NCI-H446 treated with DMSO at 0.1 percent for 48 hours (cell line): ENCODE results near the gene PPP6R2.

Source experiments
- DNase-seq: peaks from one replicate; lab custom pipeline; 2025; lab: John Stamatoyannopoulos, UW

Gene PPP6R2

DNA sequence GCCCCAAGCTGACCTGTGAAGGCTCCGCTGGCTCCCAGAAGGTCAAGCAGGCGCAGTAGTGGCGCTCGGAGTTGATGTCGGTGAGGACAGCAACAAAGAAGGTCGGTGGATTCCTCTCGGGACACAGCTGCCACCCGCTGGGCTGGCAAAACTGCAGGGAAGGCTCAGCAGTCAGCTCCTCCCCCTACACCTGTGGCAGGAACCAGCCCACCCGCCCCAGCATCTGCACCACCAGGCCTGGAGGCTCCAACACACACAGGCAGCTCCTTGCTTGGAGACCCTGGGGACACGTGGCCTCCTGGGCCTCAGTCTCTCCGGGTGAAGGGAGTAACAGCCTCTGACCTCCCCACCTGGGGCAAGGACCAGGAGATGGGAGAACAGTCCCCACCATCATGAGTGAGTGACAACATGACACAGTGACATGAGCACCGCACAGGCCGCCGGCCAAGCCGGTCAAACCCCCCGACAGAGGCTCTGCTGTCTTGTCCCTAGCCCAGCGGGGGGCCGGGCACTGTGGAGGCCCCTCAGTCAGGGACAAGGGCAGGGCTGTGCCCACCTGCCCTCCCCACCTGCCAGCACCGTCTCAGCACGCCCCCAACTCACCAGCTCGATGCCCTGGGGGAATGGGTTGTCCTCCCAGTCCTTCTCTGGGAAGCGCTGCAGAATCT, 124.8 kb downstream of the PPP6R2 start:
- DNase-seq: no peak

DNA sequence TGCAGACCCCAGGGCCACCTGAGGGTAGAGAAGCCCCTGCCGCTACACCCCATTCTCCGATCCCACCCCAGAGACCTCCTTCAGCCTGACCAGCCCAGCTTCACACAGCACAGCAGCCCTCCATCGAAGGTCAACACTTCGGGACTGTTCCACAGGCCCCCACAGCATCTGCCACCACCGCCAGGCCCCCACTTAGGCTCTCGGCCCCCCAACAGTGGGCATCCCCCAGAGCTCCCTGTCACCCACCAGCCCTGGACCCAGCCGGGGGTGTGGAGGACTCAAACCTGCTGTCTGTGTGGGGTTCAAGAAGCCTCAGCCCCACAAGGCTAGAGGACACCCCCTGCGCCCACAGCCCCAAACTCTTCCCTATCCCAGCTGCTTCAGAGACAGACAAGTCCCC, 125.5 kb downstream of the PPP6R2 start:
- no peak for DNase-seq

DNA sequence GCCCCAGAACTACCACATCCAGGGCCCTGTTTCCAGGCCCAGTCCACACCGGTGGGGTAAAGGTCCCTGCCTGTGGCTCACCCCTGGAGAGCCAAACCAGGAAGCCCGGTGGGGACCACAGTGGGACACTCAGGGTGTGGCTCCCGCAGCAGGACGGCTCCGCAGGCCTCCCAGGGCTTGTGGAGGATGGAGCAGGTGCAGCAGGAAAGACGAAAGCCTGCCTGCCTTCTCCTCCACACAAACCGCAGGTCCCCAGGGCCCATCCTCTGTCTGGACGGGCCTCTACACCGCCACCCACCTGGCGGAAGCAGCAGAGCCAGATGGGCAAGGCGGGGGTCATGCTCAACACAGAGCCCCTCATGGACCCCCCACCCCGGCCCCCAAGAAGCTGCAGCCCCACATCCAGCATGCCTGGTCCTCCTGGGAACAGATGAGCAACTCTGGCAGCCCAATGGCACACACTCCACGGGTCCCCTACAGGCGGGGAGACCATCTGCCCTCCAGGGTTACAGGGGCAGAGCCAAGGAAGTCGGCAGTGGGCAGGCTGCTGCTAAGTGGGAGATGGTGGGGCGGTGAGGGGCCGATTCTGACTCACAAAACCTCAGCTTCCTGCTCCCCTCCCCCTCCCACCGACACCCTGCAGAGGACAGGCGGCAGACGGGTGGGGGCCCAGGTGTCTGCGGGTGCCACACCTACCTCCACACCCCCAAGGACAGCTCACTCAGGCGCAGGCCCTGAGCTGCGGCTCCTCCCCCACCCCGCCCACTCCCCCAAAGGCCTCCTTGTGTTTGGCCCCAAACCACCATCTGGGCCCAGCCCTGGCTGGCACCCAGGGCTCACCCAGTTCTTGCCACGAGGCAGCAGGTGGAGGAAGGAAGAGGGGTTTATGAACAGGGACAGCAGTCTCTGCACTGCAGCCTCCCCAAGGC, 126.5 kb downstream of the PPP6R2 start:
- no peak for DNase-seq

DNA sequence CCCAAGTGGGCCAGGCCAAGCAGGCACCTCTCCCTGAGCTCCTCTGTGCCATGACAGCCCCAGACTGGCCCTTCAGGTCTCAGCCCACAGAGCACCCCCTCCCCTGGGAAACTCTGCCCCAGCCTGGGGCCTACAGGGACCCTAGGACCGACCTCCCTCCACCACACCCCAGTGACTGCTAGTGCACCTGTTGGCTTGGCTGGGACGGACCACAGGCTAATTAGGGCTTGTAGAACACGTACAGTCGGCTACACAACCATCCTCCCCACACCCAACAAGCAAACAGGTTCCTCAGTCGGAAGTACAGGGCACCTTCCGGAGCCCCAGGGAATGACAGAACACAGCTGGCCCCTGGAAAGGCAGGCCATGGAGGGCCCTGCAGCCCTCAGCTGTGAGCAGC, 127.4 kb downstream of the PPP6R2 start:
- no peak for DNase-seq

DNA sequence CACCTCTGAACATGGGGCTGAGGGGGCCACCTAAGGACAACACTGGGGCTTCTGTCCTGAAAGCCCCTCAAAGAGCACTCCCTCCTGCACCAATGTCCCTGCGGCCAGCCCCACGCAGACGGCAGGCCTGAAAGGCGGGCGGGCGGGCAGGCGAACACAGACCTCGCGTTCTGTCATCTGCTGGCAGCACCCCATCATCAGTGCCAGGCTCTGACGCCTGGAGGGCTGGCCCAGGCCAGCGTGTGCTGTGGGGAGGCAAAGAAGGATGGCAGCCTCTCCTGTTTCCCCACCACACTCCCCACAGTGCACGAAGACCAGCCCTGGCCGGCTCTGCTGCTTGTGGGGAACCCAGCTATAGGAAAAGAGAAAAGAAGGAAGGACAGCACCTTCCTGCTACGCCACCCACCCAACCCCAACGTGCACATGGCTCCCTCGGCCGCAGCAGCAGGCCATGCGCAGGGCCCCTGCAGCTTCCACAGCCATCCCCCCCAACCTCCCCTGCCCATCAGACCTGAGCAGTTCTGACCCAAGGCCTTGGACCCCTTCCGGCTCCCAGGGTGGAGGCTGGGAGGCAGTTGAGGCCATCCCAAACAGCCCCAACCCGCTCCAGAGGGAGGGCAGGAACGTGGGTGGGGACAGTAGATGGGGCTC, 128.2 kb downstream of the PPP6R2 start:
- DNase-seq: no peak

DNA sequence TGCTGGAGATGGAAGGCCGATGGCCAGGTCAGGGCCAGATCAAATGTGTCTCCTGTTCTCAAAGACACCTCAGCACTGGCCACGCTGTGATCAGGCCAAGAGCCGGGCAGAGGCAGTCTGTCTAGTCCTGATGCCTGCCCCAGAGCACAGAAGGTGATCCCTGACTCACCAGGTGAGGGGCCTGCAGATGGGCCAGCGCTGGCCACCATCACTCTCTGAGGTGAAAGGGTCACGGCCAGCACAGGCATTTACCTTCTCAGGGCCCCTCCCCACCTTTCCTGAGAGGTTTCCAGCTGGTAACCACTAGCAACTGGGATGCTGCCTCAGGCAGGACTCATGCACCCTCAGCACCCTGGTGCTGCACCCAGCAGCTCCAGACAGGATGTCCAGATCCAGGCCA, 128.8 kb downstream of the PPP6R2 start:
- no peak for DNase-seq

DNA sequence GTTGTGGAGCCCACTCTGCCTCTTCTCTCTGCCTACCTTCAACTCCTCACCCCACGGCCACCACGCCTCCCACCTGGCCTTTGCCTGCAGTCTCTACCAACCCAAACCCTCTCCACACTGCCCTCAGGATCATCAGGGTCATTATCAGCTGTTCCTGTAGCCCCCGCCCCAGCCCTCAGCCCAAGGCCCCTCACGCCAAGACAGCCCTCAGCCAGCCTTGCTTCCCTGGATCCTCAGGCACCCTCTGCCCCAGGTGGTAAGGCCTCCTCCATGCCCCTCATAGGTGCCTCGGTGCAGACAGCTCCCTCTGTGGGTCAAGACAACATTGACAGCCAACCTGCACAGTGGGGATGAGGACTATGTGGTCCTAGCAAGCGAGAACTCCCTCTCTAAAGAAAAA, 130.0 kb downstream of the PPP6R2 start:
- no peak for DNase-seq

DNA sequence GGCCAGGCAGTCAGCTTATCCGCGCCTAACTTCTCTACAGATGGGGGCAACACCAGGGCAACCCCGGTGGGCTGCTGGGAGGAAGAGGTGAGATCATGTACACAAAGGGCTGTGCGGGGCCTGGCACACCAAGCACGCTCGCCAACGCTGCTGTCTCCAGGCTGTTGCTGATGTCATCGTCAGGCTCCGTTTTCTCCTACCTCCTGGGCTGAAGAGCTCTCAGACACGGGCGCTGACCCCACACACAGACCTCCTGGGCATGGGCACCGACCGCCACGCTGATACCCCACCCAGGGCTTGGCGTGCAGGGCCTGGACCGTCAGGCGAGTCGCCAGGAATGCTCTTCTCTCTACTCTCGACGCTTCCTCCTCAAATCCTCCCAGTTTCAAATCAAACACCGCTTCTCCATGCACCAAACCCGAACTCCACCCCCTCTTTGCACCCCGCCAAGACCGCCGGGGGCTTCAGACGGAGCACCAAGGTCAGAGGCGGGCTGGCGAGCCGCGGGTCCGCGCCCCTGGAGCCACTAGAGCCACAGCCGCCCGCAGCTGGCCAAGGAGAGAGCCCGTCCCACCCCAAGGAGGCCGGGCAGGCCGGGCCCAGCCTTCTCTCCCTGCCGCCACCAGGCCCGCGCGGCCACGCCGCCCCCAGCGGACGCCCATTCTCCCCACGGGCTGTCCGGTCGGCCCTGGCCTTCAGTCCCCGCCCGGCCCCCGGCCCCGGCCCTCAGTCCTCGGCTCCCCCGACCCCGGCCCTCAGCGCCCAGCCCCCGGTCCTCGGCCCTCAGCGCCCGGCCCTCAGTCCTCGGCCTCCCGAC, 130.9 kb downstream of the PPP6R2 start:
- no peak for DNase-seq

DNA sequence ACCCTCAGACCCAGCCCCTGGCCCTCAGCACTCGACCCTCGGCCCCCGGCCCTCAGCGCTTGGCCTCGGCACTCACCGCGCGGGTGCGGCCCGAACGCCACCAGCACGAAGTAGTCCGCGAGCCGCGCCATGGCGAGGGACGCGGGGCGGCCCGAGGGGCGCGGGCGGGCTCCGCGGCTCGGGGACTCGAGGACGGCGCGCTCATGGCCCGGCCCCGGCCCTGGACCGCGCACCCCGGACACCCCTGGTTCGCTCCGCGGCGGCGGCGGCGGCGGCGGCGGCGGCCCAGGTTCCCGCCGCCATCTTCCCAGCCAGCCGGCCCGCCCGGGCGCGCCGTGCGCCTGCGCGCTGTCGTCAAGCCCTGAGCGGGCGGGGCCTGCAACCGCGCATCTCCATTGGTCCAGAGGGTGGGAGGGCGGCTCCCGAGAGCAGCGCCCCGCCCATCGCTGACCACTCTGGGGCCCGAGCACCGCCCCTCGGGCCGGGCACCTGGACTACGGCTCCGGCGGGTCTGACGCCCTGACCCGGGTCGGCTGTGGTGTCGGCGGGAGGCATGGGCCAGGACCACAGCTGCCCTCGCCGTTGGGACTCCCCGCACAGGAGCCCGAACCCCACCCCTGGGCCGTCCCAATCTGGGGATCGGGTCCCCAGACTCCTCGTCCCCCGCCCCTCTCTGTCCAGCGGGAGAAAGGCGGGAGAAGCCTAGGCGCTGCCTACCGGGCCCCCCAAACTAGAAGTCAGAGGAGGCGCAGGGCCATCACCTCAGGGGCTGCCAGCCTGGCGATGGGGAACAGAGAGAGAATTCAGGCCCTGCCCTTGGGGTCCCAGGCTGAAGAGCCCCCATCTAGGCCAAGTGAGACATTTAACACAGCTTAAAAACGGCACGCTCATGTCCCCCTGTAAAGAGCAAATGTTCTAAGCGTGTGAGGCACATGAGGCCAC, 131.9 kb downstream of the PPP6R2 start, which contains the start of gene SBF1:
Gene SBF1 (minus strand): TSS at position 326 of the 942 bp plus-strand sequence. CDS start 195 bp downstream, at position 131.
- peak; percentile 55 for DNase-seq

DNA sequence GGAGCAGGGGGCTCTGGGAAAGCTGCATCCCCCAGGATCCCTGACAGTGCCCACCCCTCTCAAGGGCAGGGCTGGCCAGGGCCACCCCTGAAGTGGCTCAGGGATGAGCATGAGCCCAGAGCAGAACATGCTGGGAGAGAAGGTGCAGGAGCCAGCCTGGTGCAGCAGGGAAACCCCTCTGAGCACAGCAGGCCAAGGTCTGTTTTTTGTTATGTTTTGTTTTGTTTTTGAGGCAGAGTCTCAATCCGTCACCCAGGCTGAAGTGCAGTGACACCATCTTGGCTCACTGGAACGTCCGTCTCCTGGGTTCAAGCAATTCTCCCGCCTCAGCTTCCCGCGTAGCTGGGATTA, 132.5 kb downstream of the PPP6R2 start:
- DNase-seq: no peak

DNA sequence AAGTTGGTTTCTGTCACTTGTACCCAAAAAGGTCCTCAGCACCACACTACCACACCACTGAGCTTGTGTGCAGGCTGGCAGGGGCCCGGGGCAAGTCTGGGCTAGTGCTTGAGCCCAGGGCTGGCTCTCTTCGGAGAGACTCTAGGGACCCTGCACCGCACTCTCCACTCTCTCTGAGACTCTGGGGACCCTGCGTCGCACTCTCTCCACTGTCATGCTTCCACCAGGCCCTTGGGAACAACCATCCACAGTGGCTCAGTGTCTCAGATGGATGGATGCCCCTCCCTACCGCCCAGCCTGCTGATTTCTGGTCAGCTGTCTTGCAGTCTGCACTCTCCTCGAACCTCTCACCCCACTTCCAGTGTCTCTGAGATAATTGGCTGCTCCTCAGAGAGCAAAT, 133.7 kb downstream of the PPP6R2 start:
- no peak for DNase-seq

DNA sequence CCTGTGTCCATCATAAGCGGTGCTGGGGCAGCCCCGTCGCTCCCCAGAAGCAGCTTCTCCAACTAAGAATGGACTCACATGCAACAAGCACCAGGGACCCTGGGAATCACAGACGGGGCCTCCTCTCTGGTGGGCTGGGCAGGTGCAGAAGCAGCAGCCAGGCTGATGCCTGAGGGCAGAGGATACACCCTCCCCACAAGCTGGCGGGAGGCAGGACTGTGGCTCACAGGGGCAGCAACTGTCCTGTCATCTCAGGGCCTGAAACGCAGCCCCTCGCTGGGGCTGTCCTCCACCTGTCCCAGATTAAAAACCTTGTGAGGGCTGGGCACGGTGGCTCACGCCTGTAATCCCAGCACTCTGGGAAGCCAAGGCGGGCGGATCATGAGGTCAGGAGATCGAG, 134.8 kb downstream of the PPP6R2 start:
- DNase-seq: no peak

DNA sequence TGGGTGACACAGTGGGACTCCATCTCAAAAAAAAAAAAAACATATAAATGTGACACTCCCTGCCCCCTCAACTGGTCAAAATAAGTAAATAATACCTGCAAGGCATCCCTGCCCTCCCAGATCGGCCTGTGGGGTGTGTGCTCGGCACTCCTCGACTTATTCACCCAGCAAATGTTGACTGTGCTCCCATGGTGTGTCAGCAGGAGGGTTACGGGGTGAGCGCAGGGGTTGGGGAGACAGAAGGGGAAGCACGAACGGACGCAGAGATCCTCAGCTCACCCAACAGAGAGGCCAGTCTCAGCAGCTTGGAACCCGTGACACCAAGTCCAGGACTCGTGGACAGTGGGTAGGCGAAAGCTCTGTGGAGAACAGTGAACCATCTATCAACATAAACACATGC, 136.6 kb downstream of the PPP6R2 start:
- no peak for DNase-seq

DNA sequence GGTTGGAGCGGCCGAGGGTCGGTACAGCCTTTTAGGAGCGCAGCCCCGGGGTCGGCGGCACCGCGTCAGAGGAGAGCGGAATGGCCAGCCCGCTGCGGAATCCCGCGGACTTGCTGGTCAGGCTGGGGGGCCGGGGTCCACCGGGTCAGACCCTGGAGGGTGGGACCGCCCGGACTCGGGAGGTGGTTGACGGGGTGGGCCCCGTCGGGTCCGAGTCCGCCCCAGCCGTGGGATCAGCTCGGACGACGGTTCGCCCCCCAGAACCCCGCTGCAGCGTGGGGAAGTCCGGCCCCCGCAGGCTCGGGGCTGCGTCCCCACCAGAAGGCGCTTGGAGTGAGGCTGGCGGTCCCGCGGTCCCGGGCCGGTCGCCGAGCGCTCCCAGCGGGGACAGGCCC, 137.9 kb downstream of the PPP6R2 start:
- no peak for DNase-seq

DNA sequence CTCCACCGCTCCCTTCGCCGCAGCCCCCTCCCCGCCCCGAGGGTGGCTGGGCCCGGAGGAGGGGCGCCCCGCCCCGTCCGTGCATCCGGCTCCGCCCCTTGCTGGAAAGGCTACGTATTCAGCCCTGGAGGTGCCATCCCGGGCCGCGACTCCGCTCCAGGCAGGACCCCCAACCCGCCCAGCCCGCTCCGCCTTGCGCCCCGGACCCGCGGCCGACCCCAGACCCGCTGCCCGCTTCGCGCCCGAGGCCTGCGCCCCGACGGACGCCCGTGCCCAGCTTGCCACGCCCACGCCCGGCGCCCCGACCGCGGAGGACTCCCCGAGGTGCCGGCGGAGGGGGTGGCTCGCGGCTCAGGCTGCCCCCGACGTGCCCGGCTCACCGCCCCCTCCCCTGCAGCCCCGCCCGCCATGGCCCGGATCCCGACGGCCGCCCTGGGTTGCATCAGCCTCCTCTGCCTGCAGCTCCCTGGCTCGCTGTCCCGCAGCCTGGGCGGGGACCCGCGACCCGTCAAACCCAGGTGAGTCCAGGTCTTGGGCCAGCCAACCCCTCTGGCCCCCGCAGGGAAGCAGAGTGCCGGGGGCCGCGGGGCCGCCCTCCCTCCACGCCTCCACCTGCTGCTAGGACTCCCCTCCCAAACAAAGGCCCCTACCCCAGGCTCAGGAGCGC, 138.4 kb downstream of the PPP6R2 start, which contains the start of gene ADM2:
Gene ADM2 (plus strand): TSS at position 104 of the 667 bp plus-strand sequence. CDS start 305 bp downstream, at position 409.
- DNase-seq: no peak

DNA sequence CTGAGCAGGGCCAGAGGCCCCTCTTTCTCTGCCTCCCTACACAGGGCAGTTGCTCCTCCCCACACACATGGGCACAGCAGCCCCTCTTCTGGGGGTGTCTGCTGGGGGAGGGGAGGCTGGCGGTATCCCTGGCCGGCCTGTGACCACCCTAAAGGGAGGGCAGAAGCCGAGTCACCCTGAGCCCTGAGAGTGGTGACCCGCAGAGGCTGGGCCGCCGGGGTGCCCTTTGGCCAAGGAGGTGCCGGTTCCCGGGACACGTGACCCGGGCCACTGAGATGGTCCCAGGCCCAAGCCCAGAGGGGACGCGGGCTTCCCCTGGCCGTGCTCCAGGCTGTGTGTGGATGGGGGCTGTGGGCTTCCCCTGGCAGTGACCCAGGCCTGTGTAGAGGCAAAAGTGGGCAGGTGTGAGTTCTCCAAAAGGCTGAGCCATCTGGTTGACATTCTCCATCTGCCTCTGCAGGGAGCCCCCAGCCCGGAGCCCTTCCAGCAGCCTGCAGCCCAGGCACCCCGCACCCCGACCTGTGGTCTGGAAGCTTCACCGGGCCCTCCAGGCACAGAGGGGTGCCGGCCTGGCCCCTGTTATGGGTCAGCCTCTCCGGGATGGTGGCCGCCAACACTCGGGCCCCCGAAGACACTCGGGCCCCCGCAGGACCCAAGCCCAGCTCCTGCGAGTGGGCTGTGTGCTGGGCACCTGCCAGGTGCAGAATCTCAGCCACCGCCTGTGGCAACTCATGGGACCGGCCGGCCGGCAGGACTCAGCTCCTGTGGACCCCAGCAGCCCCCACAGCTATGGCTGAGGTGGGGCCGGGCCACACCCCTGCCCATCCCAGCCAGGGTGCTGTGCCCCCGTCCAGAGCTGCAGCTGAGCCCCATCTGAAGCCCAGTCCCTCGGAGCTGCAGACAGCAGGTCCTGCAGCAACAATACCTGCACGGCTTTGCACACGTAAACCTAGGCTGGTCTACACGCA, 139.3 kb downstream of the PPP6R2 start:
- DNase-seq: no peak

DNA sequence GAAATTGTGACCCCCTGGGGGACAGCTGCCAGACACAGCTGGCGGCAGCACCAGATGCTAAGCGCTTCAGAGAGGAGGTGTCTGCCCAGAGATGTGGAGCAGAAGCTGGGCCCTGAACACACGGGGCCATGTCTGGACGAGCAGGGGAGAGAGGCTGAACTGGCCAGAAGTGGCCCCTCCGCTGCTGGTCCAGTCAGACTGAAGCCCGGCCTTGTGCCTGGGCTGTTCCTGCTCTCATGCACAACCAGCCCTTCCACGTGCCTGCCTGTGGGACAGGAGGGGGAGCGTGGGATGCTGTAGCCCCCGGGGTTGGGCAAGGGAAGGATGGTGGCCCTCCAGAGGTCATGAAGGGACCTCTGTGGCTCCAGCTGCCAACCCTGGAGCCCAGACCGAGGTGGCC, 140.0 kb downstream of the PPP6R2 start:
- no peak for DNase-seq

DNA sequence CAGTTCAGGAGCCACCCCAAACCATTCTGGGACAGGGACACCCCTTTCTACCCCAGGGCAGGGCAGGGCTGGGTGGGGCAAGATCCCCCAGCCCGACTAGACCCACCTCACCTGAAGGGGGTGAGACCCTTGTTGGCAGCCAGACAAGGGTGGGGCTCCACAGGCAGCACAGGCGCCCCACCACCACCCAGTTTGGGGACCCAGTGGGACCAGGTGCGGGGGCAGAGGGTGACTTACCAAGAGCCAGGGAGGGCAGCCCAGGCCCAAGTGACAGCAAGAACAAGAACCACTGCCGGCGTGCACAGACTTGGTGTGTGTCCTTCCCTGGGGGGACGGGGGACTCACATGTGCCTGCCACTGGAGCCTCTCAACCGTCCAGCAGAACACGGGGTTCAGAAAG, 140.4 kb downstream of the PPP6R2 start:
- DNase-seq: no peak
